A172 (cell line): ENCODE results near the gene ADAMTSL1. TPM values are rescaled to one million over a fixed set of nuclear protein-coding genes. Genes with fewer than 3 reads are reported as not detected.

ENCODE experiments used
- DNase-seq: peaks from one replicate; pipeline ENCODE4 v3.0.0-alpha.2; 2015; ENCODE audit warnings: low spot score
- total RNA-seq: library from RNA; depleted of rRNA; stranded (reverse); fragments of >200 nt; shearing (Covaris generic); gene quantifications from 2 replicates; pipeline ENCODE4 v1.2.3, GENCODE V29; 2014

Gene ADAMTSL1
- total RNA-seq, 1 experiment from 2014 or later = 11.4 TPM

- no peak for DNase-seq
Measured at GRCh38 chr9:18730241-18730640, 256.3 kb downstream of the ADAMTSL1 start.

DNA sequence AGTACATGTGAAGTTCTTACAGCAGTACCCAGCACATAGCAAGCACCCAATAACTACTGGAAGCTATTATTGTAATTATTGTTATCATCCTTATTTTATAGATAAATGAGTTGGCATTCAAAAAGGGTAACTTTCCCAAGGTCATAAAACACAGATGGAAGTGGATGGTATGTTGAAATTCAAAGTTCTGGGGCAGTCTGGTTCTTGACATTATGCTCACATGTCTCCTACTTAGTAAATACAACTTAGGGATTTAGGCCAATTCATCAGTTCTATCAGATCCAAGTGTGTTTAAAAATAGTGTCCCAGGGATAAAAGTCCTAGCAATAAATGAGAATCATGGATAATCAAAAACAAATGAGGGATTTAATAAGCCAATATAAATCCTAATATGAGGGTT, 265.2 kb downstream of the ADAMTSL1 start:
- no peak for DNase-seq

DNA sequence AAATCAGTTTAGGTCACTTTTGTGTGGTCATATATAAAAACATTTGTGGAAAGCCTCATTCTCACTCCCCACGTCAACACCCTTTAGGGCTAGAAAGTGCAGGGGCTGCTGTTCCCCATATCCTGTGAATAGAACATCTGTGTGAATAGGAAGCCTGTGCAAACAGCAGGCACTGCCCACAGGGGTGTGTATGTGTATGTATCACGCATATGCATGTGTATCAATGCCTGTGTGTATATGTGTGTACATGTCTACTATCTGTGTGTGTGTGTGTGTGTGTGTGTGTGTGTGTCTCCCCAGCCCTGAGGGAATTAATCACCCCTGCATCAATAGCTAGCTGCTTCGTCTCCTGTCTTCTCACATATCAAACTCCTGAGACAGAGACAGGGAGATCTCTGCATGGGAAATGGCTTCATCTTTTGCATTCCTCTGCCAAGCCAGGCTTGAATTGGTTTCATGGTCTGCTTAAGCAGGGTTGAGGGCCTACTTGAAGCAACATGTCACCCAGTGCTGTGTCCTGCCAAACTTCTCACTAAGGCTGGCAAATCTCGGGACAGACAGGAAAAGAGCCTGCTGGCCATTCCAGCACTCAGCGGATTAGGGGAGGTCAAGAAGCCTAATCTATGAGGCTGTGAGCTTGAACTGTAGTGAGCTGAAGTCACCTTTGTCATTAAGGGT, 265.8 kb downstream of the ADAMTSL1 start:
- DNase-seq = no peak

DNA sequence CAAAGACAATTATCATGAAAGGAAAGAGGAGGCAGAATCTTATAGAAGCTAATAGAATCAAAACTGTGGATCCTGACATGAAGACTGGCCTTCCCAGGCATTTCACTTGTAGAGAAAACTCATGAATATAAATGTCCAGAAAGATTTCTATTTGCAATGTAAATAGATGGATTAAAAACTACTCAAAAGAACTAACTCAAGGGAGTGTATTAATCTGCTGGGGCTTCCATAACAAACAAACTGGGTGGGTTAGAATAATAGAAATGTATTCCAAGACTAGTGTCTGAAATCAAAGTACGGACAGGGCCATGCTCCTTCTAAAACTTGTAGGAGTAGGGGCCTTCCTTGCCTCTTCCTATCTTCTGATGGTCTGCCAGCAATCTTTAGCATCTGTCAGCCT, 267.4 kb downstream of the ADAMTSL1 start:
- no peak for DNase-seq

- no peak for DNase-seq
Measured at GRCh38 chr9:18741945-18742344, 268.0 kb downstream of the ADAMTSL1 start.

GRCh38 chr9:18743421-18743820, 269.5 kb downstream of the ADAMTSL1 start:
- no peak for DNase-seq

- no peak for DNase-seq
Measured at GRCh38 chr9:18743971-18744370, 270.0 kb downstream of the ADAMTSL1 start.

DNA sequence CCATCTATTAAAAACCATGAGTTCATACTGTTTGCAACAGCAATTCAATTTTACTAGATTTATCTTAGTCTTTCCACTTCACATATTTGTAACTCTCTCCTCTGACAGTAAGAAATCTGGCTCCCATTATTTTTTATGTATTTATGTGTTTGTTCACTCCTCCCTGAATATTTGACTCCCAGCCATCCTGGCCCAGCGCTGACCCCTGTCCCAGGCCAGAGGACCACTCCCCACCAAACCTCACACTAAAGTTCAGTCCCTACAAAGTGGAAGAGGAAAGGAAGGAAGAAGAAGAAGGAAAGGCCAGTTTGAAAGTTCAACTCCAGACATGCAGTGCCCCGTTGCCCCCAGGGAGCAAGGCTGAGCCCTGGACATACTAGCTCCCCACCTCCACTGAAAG, 271.8 kb downstream of the ADAMTSL1 start:
- DNase-seq = no peak

DNA sequence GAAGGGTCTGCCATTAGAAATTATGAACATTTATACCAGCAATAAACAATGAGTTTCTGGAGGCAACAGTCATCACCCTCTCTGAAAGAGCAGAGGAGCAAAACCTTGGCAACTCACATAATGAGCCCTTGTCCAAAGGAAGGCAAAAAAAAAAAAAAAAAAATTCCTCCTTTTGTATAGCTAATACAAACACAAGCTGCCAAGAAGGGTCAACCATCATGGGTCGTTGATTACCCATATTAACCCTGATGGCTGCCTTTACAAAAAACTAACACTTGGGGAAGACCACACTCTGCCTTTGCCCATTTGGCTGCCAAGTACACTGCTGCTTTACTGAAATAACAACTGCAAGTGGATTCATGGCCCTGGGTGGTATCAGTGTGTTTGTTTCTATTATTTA, 272.7 kb downstream of the ADAMTSL1 start:
- DNase-seq = no peak

- DNase-seq = no peak
Measured at GRCh38 chr9:18747595-18747994, 273.6 kb downstream of the ADAMTSL1 start.

DNA sequence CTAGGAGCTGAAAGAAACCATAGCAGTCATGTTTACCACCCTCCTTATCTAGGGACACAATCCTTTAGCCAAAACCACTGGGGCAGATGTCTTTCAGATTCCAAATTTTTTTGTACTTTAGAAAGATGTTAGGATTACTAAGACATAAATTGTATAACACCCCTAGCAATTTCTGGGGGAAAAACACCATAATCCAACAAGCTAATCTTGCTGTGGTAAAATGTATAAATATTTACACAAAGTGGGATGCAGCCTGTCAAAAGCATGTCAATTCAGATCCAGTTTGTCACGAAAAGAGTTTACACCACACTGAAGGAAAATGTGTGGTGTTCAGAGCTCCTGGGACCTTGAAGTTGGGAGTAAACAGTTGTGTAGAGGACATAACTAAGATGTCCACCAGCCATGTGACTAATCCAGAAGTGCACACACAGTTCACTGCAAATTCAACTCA, 274.3 kb downstream of the ADAMTSL1 start:
- DNase-seq = no peak

- no peak for DNase-seq
Measured at GRCh38 chr9:18749711-18750110, 275.8 kb downstream of the ADAMTSL1 start.

DNA sequence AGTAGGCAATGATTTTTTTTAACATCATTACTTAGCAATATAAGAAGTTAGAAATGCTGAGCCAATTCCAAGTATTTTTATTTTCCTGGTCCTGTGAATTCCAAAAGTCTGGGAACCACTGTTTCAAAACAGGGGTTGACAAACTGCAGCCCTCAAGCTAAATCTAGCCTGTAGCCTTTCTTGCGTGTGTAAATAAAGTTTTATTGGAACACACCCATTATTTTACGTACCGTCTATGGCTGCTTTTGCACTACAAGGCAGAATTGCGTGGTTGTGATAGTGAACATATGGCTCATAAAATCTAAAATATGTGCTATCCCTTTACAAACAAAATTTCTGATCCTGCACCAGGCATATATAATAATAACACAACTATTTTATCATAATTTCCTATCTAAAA, 280.0 kb downstream of the ADAMTSL1 start:
- DNase-seq = no peak

GRCh38 chr9:18754537-18754936, 280.6 kb downstream of the ADAMTSL1 start:
- DNase-seq = no peak

- DNase-seq = no peak
Measured at GRCh38 chr9:18755263-18755662, 281.3 kb downstream of the ADAMTSL1 start.

- no peak for DNase-seq
Measured at GRCh38 chr9:18756712-18757125, 282.8 kb downstream of the ADAMTSL1 start.

- DNase-seq = no peak
Measured at GRCh38 chr9:18759827-18760226, 285.9 kb downstream of the ADAMTSL1 start.

GRCh38 chr9:18761742-18762300, 287.9 kb downstream of the ADAMTSL1 start:
- DNase-seq = no peak

- no peak for DNase-seq
Measured at GRCh38 chr9:18766989-18767550, 293.1 kb downstream of the ADAMTSL1 start.

GRCh38 chr9:18768951-18769622, 295.1 kb downstream of the ADAMTSL1 start:
- DNase-seq = no peak

- no peak for DNase-seq
Measured at GRCh38 chr9:18770131-18770908, 296.4 kb downstream of the ADAMTSL1 start.

DNA sequence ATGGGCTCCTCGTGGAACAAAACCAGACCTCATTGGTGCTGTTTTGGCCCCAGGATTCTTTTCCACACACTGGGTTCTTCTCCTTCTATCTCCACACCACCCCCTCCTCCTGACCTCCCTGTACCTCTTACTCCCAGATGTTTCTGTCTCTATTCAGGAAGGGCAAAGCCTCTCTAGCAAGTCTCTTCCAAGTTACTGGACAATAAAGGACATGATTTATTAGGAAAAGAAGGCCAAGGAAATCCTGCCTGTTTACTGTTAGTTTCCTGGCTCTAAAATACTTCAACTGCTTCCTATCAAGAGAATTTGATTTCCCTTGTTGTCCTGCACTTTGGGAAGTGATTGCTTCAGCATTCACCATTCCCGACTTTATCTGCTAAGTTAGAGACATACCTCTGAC, 297.1 kb downstream of the ADAMTSL1 start:
- DNase-seq = no peak
